H9 (cell line): Measurements from ENCODE around the gene B3GAT3. TPM values are rescaled to one million over a fixed set of nuclear protein-coding genes. Genes with fewer than 3 reads are reported as not detected.
A peak's percentile ranks its signal among the peaks of the same experiment; 100 is the strongest.

Experiments
- DNase-seq: peaks from one replicate; pipeline ENCODE4 v3.0.0-alpha.2; 2017
- H2AFZ ChIP-seq: one replicate; pipeline ENCODE4 v1.6.1; 2013; ENCODE audit warnings: mild to moderate bottlenecking, low read length, control low read depth, moderate library complexity
- H2AK5ac ChIP-seq: 2 replicates; pipeline ENCODE4 v1.6.1; 2013; ENCODE audit warnings: low read length, control low read depth, mixed read lengths; ENCODE audit not compliant: insufficient read length
- H2BK120ac ChIP-seq: one replicate; pipeline ENCODE4 v1.6.1; 2013; ENCODE audit warnings: low read depth, mild to moderate bottlenecking, low read length, control low read depth, inconsistent platforms; ENCODE audit not compliant: poor library complexity, severe bottlenecking
- H2BK12ac ChIP-seq: 2 replicates; pipeline ENCODE4 v1.6.1; 2013; ENCODE audit warnings: low read length, control low read depth, mixed read lengths, low read depth; ENCODE audit not compliant: insufficient read length
- H2BK15ac ChIP-seq: 2 replicates; pipeline ENCODE4 v1.6.1; 2013; ENCODE audit warnings: low read depth, low read length, control low read depth
- H2BK20ac ChIP-seq: one replicate; pipeline ENCODE4 v1.6.1; 2013; ENCODE audit warnings: low read depth, mild to moderate bottlenecking, low read length, control low read depth, inconsistent platforms; ENCODE audit not compliant: poor library complexity, severe bottlenecking
- H2BK5ac ChIP-seq: 2 replicates; pipeline ENCODE4 v1.6.1; 2013; ENCODE audit warnings: low read length, control low read depth, mixed read lengths; ENCODE audit not compliant: insufficient read length
- H3K14ac ChIP-seq: 2 replicates; pipeline ENCODE4 v1.6.1; 2013; ENCODE audit warnings: low read length, control low read depth; ENCODE audit not compliant: insufficient read depth
- H3K18ac ChIP-seq: 2 replicates; pipeline ENCODE4 v1.6.1; 2013; ENCODE audit warnings: low read depth, mild to moderate bottlenecking, mixed read lengths, low read length, control low read depth; ENCODE audit not compliant: insufficient read length
- H3K23ac ChIP-seq: 2 replicates; pipeline ENCODE4 v1.6.1; 2013; ENCODE audit warnings: low read length, control low read depth, mixed read lengths, low read depth; ENCODE audit not compliant: insufficient read length
- H3K23me2 ChIP-seq: 2 replicates; pipeline ENCODE4 v1.6.1; 2013; ENCODE audit warnings: low read depth, mild to moderate bottlenecking, mixed read lengths, low read length, control low read depth; ENCODE audit not compliant: insufficient read length, poor library complexity, severe bottlenecking
- H3K27ac ChIP-seq: 2 replicates; pipeline ENCODE4 v1.5.1; 2013; ENCODE audit warnings: low read length, control low read depth, mixed read lengths, low read depth; ENCODE audit not compliant: insufficient read length
- H3K27me3 ChIP-seq: 2 replicates; pipeline ENCODE4 v1.6.1; 2013; ENCODE audit warnings: low read length, control low read depth, inconsistent platforms; ENCODE audit not compliant: insufficient read depth
- H3K4ac ChIP-seq: 2 replicates; pipeline ENCODE4 v1.6.1; 2013; ENCODE audit warnings: low read depth, mild to moderate bottlenecking, control low read depth, inconsistent platforms, low read length, moderate library complexity
- H3K4me1 ChIP-seq: 2 replicates; pipeline ENCODE4 v1.6.1; 2013; ENCODE audit warnings: low read length, control low read depth, inconsistent platforms; ENCODE audit not compliant: insufficient read depth
- H3K4me2 ChIP-seq: 2 replicates; pipeline ENCODE4 v1.6.1; 2013; ENCODE audit warnings: low read length, control low read depth, mixed read lengths; ENCODE audit not compliant: insufficient read length, insufficient read depth
- H3K56ac ChIP-seq: 2 replicates; pipeline ENCODE4 v1.6.1; 2013; ENCODE audit warnings: low read depth, mild to moderate bottlenecking, mixed read lengths, low read length, control low read depth; ENCODE audit not compliant: insufficient read length
- H3K79me1 ChIP-seq: 2 replicates; pipeline ENCODE4 v1.6.1; 2013; ENCODE audit warnings: low read depth, mild to moderate bottlenecking, moderate library complexity, low read length, control low read depth, inconsistent platforms; ENCODE audit not compliant: insufficient read depth, poor library complexity, severe bottlenecking
- H3K79me2 ChIP-seq: 2 replicates; pipeline ENCODE4 v1.6.1; 2013; ENCODE audit warnings: low read length, control low read depth, inconsistent platforms; ENCODE audit not compliant: insufficient read depth
- H3K9ac ChIP-seq: 2 replicates; pipeline ENCODE4 v1.6.1; 2013; ENCODE audit warnings: low read length, control low read depth, mixed read lengths; ENCODE audit not compliant: insufficient read length; ENCODE audit errors: extremely low read depth
- H3K9me3 ChIP-seq: one replicate; pipeline ENCODE4 v1.6.1; 2013; ENCODE audit warnings: low read depth, low read length, inconsistent platforms; ENCODE audit not compliant: control insufficient read depth
- H3T11ph ChIP-seq: one replicate; pipeline ENCODE4 v1.6.1; 2013; ENCODE audit warnings: mild to moderate bottlenecking, low read length, control low read depth, inconsistent platforms
- H4K20me1 ChIP-seq: one replicate; pipeline ENCODE4 v1.6.1; 2013; ENCODE audit not compliant: control insufficient read depth, insufficient read length, insufficient read depth
- H4K5ac ChIP-seq: 2 replicates; pipeline ENCODE4 v1.6.1; 2013; ENCODE audit warnings: low read depth, mild to moderate bottlenecking, mixed read lengths, low read length, control low read depth; ENCODE audit not compliant: insufficient read length
- H4K8ac ChIP-seq: replicated peaks from 2 replicates; pipeline ENCODE4 v1.6.1; 2013; ENCODE audit warnings: low read length, control low read depth, mixed read lengths, low read depth; ENCODE audit not compliant: insufficient read length
- H4K91ac ChIP-seq: 2 replicates; pipeline ENCODE4 v1.6.1; 2013; ENCODE audit warnings: low read depth, mild to moderate bottlenecking, moderate library complexity, mixed read lengths, low read length, control low read depth; ENCODE audit not compliant: insufficient read length
- H3K27ac Mint-ChIP-seq, 3 experiments: 2 replicates in 2 of 3; 3 replicates in 1 of 3; pipeline ENCODE4 v1.8.0; 2020 to 2021; ENCODE audit warnings: mixed read lengths in 3 of 3, mild to moderate bottlenecking in 1 of 3, moderate library complexity in 1 of 3
- H3K27me3 Mint-ChIP-seq: 2 replicates; pipeline ENCODE4 v1.8.0; 2021; ENCODE audit warnings: low read depth, mild to moderate bottlenecking, moderate library complexity, mixed read lengths
- H3K36me3 Mint-ChIP-seq, 3 experiments: 2 replicates in 2 of 3; 3 replicates in 1 of 3; pipeline ENCODE4 v1.8.0; 2020 to 2021; ENCODE audit warnings: low read depth in 3 of 3, mixed read lengths in 3 of 3; ENCODE audit not compliant: insufficient read depth in 1 of 3
- H3K4me1 Mint-ChIP-seq, 2 experiments: 2 replicates each; pipeline ENCODE4 v1.8.0; 2020; ENCODE audit warnings: mixed read lengths in 2 of 2
- H3K4me3 Mint-ChIP-seq, 2 experiments: 2 replicates in 1 of 2; 3 replicates in 1 of 2; pipeline ENCODE4 v1.8.0; 2020 to 2021; ENCODE audit warnings: mild to moderate bottlenecking in 2 of 2, mixed read lengths in 2 of 2, moderate library complexity in 1 of 2
- H3K9me3 Mint-ChIP-seq, 2 experiments: 2 replicates in 1 of 2; 3 replicates in 1 of 2; pipeline ENCODE4 v1.8.0; 2020; ENCODE audit warnings: mild to moderate bottlenecking in 2 of 2, mixed read lengths in 2 of 2, moderate library complexity in 1 of 2
- WGBS: extraction: QIAGEN DNeasy Blood & Tissue Kit; methylation state at CpG from one replicate; pipeline ENCODE4 v1.1.7; 2013; ENCODE audit warnings: missing lambda C conversion rate, low lambda C conversion rate, mixed read lengths; ENCODE audit not compliant: insufficient read length; ENCODE audit errors: extremely low coverage; 5-methylcytosine and 5-hydroxymethylcytosine counted together
- total RNA-seq: library from RNA; stranded (reverse); gene quantifications from 2 replicates; pipeline ENCODE4 v1.2.1, GENCODE V29; 2021
- TF ChIP-seq, protein P1 (sequence below): fragments of 200-600 bp; sonication (generic); conservative IDR thresholded peaks from 3 replicates; pipeline ENCODE4 v1.8.0; 2021; ENCODE audit warnings: antibody characterized with exemption, mild to moderate bottlenecking

B3GAT3 gene
- total RNA-seq, 1 experiment from 2014 or later = 30.8 TPM

DNA sequence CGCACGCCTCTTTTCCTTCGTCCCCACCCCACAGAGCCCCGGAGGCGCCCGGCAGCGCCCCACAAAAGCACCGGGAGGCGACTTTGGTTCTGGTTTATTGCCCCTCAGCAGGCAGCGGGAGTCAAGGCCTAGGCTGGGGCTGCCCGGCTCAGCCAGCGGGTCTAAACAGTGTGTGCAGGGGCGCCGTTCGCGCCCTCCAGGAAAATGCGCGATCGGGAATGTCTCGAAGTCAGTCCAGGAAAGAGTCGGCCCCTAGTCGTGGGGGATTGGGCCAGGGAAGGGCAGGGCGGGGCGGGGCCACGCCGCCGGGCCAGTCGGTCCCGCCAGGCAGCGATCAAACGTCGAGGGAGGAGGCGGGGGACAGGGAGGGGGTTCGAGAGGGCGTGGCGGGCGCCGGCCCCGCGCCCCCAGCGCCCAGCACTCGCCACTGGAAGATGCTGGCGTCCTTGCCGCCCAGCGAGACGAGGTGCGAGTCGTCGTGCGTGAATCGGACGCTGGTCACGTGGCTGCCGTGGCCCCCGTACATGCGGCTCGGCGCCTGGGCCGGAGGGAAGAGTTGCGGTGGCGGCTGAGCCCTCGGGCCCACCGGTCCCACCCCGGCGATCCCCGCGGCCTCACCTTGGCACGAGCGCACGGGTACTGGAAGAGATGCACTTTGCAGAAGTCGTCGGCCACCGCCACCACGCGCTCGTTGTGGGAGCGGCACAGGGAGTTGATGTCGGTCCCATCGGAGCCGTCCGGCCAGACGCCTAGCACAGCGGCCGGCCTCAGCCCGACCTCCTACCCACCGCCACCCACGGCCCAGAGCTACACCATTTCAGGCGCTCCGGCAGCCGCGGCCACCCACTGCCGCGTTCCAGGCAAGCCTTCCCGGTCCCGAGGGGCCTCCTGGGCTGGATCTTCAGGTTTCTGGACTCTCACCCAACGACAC lies 19.4 kb downstream of the B3GAT3 start:
- peak overlapping the region; percentile 39 for H3K4me2 ChIP-seq
- peaks cover 38 to 46% (median 38%) of the 10 kb centered on the region in 3 experiments for H3K36me3 Mint-ChIP-seq
- no CpG with 5 or more reads among the region's 96 CpGs for WGBS

More for the DNA sequence above, 19.4 kb downstream of the B3GAT3 start:
- Histone ChIP-seq H3K23ac (no peak overlapping the region), H2AFZ (no peak overlapping the region), H3K4me1 (peaks cover 8% of the 10 kb centered on the region), H2BK12ac (no peak overlapping the region), H2AK5ac (no peak overlapping the region), H3K27ac (no peak overlapping the region), H3K79me1 (no peaks in the 10 kb centered on the region), H3T11ph (no peak overlapping the region), H2BK120ac (no peak overlapping the region), H3K23me2 (peaks cover 4% of the 10 kb centered on the region), H3K56ac (no peak overlapping the region), H3K4ac (no peak overlapping the region), H2BK20ac (no peak overlapping the region), H3K14ac (peak overlapping the region; percentile 16; the same call in 1 of the 2 replicates), H4K20me1 (peaks cover 2% of the 10 kb centered on the region), H3K9me3 (no peaks in the 10 kb centered on the region), H3K18ac (no peak overlapping the region), H4K8ac (no peak overlapping the region), H4K5ac (no peak overlapping the region), H4K91ac (no peak overlapping the region), H3K79me2 (no peaks in the 10 kb centered on the region; the same call in 1 of the 2 replicates), H3K27me3 (peaks cover 12% of the 10 kb centered on the region; the same call in 1 of the 2 replicates), H2BK5ac (no peak overlapping the region), H3K9ac (peak overlapping the region; percentile 23), H2BK15ac (no peak overlapping the region)
- Mint-ChIP-seq H3K4me1 (peaks cover 50 to 68% of the 10 kb centered on the region in 2 experiments), H3K4me3 (peak overlapping the region; percentile 90 to 93), H3K27ac (peak overlapping the region; percentile 78 to 96 (median 91); a peak in 6 of 7 replicates), H3K9me3 (no peaks in the 10 kb centered on the region), H3K27me3 (peaks cover 34% of the 10 kb centered on the region)
- TF ChIP-seq, protein P1, sequence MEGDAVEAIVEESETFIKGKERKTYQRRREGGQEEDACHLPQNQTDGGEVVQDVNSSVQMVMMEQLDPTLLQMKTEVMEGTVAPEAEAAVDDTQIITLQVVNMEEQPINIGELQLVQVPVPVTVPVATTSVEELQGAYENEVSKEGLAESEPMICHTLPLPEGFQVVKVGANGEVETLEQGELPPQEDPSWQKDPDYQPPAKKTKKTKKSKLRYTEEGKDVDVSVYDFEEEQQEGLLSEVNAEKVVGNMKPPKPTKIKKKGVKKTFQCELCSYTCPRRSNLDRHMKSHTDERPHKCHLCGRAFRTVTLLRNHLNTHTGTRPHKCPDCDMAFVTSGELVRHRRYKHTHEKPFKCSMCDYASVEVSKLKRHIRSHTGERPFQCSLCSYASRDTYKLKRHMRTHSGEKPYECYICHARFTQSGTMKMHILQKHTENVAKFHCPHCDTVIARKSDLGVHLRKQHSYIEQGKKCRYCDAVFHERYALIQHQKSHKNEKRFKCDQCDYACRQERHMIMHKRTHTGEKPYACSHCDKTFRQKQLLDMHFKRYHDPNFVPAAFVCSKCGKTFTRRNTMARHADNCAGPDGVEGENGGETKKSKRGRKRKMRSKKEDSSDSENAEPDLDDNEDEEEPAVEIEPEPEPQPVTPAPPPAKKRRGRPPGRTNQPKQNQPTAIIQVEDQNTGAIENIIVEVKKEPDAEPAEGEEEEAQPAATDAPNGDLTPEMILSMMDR = peak; percentile 16; the same call in 1 of the 3 replicates
- peak; percentile 72 for DNase-seq
